Brain microvascular endothelial cell (primary cell): ENCODE measurements around the gene ANKRD40.

Source experiments
- DNase-seq: peaks from one replicate; pipeline ENCODE4 v3.0.0-alpha.2; 2020
- H3K27ac ChIP-seq: fragments of 250-450 bp; sonication (Bioruptor Pico); 2 replicates; pipeline ENCODE4 v1.5.1; 2020; ENCODE audit warnings: mild to moderate bottlenecking, moderate library complexity
- H3K27me3 ChIP-seq: fragments of 250-450 bp; sonication (Bioruptor Pico); replicated peaks from 2 replicates; pipeline ENCODE4 v1.5.1; 2020; ENCODE audit warnings: mild to moderate bottlenecking
- H3K36me3 ChIP-seq: fragments of 250-450 bp; sonication (Bioruptor Pico); replicated peaks from 2 replicates; pipeline ENCODE4 v1.5.1; 2020; ENCODE audit warnings: mild to moderate bottlenecking
- H3K4me3 ChIP-seq: 2 replicates; pipeline ENCODE4 v1.5.1; 2011; ENCODE audit warnings: low read depth, mild to moderate bottlenecking, control low read depth, low read length, moderate library complexity
- in situ Hi-C: cut with HindIII; loops from 2 replicates; pipeline ENCODE4 v1.10.0; 2017; ENCODE audit warnings: low sequenced_read_pairs, low pct_ligation_motif_present
- TF ChIP-seq, protein P1 (sequence below): IDR thresholded peaks from 2 replicates; pipeline ENCODE4 v1.5.1; 2011; ENCODE audit warnings: low read depth, mild to moderate bottlenecking, moderate library complexity, low read length, control low read depth, inconsistent platforms; ENCODE audit errors: missing control alignments

The ANKRD40 gene

DNA sequence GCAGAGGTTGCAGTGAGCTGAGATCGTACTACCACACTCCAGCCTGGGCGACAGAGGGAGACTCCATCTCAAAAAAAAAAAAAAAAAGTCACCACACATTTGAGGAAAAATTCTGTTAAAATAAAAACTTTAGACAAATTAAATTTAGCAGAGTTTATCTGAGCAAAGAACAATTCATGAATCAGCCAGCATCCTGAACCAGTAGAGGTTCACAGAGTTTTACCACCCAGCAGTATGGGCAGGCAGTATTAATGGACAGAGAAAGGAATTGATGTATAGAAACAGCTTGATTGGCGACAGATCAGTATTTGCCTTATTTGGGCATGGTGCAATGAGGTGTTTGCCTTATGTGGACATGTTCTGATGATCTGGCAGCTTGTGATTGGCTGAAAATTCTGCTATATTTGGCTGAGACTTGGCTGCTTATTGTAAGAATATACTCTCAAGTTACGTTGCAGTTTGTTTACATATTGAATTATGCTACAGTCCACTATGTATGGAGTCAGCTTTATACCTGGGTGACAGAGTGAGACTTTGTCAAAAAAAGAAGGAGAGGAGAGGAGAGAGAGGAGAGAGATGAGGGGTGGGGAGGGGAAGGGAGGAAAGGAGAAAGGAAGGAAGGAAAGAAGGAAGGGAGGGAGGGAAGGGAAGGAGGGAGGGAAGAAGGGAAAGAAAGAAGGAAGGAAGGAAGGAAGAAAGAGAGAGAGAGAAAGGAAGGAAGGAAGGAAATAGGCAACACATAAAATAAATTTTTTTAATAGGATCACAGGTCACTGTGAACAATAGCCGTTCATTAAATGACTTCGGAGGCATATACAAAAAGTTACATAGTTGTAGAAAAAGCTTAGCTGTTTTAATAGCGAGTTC, 58.4 kb downstream of the ANKRD40 start:
- H3K27me3 ChIP-seq = no peaks in the 10 kb centered on the region
- TF ChIP-seq, protein P1, sequence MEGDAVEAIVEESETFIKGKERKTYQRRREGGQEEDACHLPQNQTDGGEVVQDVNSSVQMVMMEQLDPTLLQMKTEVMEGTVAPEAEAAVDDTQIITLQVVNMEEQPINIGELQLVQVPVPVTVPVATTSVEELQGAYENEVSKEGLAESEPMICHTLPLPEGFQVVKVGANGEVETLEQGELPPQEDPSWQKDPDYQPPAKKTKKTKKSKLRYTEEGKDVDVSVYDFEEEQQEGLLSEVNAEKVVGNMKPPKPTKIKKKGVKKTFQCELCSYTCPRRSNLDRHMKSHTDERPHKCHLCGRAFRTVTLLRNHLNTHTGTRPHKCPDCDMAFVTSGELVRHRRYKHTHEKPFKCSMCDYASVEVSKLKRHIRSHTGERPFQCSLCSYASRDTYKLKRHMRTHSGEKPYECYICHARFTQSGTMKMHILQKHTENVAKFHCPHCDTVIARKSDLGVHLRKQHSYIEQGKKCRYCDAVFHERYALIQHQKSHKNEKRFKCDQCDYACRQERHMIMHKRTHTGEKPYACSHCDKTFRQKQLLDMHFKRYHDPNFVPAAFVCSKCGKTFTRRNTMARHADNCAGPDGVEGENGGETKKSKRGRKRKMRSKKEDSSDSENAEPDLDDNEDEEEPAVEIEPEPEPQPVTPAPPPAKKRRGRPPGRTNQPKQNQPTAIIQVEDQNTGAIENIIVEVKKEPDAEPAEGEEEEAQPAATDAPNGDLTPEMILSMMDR = no peak
- H3K36me3 ChIP-seq = no peaks in the 10 kb centered on the region
- DNase-seq = no peak
- H3K4me3 ChIP-seq = no peak overlapping the region
- in situ Hi-C loops = no loop called here
- H3K27ac ChIP-seq = no peak overlapping the region

DNA sequence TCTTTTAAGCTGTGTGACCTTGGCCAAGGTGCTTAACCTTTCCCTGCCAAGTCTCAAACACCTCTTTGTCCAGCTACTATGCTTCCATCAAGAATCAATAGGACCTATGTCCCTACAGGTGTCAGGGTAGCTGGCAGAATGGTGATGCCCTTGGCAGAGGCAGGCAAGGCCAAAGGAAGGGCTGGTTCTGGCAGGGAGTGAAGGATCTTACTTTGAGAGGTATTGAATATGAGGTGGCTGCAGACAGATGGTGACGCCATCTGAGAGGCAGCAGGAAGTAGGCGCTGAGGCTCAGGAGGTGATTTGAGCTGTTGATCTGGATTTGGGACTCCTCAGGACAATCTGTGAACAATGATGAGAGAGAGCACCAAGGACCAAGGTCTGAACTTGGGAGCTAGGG, 60.5 kb downstream of the ANKRD40 start:
- no peaks in the 10 kb centered on the region for H3K27me3 ChIP-seq
- TF ChIP-seq, protein P1 = no peak
- no peak overlapping the region for H3K27ac ChIP-seq
- DNase-seq = no peak
- in situ Hi-C loops = no loop called here
- no peaks in the 10 kb centered on the region for H3K36me3 ChIP-seq
- H3K4me3 ChIP-seq = no peak overlapping the region

DNA sequence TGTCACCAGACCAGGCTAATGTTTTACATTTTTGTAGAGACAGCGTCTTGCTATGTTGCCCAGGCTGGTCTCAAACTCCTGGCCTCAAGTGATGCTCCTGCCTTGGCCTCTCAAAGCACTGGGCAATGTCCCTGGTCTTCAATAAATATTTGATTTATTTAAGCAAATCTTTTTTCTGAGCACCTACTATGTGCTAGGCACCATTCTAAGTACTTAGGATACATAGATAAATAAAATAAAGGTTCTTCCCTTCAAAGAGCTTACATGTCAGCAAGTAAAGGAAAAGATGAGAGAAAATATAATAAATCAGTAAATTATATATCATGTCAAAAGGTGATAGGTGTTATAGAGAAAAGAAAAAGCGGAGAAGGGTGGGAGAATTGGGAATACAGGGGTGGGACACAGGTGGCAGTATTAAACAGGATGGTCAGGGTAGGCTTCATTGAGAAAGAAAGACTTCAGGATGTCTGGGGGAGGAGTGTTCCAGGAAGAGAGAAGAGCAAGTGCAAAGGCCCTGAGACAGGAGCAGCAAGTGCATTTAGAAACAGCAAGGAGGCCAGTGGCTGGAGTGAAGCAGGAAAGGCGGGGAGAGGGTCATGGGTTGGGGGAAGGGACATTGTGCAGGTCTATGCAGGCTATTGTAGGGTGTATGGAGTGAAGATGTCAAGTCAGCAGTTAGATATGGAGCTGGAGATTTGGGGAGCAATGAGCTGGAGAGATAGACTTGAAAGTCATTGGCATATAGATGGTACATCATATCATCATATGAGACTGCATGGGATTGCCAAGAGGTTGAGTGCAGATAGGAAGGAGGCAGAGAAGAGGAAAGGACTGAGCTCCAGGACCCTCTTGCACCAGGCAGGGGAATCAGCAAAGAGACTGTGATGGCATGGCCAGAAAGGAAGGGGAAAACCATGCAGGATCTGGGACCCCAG, 61.7 kb downstream of the ANKRD40 start:
- TF ChIP-seq, protein P1 = no peak
- no peaks in the 10 kb centered on the region for H3K27me3 ChIP-seq
- in situ Hi-C loops = no loop called here
- H3K4me3 ChIP-seq = no peak overlapping the region
- no peaks in the 10 kb centered on the region for H3K36me3 ChIP-seq
- H3K27ac ChIP-seq = no peak overlapping the region
- no peak for DNase-seq
